Left renal pelvis (tissue), 4 donors: ENCODE results near the gene C17orf75. TPM values are rescaled to one million over a fixed set of nuclear protein-coding genes. Genes with fewer than 3 reads are reported as not detected.

Experiments
- DNase-seq, 4 donors: peaks; one replicate each; pipeline ENCODE4 v3.0.0-alpha.2; 2013; ENCODE audit warnings: low read depth in 4 of 4, low spot score in 3 of 4
- polyA plus RNA-seq, 4 donors: library from polyadenylated mRNA; unstranded; fragments of 120-200 nt; gene quantifications; one replicate each; pipeline ENCODE4 v1.2.1, GENCODE V29; 2013; ENCODE audit not compliant: insufficient read length in 4 of 4

Gene C17orf75
- polyA plus RNA-seq, 4 donors, result 32.3 to 46.0 (median 43.2) TPM

DNA sequence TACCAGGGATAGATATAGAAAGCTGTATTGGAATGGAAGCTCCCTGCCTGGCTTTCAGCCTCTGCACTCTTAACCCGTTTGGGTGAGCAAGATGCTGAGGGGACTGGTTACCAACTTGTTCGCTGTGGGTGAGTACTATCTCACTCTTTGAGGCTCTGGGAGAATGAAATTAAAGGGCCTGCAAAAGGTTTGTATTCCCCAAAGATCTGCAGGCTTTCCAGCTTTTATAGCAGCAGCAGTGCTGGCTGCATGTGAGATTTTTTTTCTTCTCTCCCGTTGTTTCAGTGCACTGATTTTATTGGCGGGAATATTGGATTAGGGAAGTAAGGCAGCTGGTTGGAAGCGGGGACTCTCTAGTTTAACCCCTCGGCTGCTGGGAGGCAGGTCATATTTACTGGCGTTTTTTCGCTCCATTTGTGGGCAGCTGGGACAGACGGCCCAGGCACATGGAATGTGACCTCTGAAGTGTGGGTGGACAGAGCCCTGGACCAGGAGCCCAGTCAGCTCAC lies 30.9 kb downstream of the C17orf75 start:
- DNase-seq, result no peak

GRCh38 chr17:32307658-32308057 lies 34.3 kb downstream of the C17orf75 start:
- DNase-seq, result no peak

GRCh38 chr17:32305049-32305448 lies 36.9 kb downstream of the C17orf75 start:
- no peak for DNase-seq

- DNase-seq, result no peak
Observed at GRCh38 chr17:32303781-32304288, 38.1 kb downstream of the C17orf75 start.

DNA sequence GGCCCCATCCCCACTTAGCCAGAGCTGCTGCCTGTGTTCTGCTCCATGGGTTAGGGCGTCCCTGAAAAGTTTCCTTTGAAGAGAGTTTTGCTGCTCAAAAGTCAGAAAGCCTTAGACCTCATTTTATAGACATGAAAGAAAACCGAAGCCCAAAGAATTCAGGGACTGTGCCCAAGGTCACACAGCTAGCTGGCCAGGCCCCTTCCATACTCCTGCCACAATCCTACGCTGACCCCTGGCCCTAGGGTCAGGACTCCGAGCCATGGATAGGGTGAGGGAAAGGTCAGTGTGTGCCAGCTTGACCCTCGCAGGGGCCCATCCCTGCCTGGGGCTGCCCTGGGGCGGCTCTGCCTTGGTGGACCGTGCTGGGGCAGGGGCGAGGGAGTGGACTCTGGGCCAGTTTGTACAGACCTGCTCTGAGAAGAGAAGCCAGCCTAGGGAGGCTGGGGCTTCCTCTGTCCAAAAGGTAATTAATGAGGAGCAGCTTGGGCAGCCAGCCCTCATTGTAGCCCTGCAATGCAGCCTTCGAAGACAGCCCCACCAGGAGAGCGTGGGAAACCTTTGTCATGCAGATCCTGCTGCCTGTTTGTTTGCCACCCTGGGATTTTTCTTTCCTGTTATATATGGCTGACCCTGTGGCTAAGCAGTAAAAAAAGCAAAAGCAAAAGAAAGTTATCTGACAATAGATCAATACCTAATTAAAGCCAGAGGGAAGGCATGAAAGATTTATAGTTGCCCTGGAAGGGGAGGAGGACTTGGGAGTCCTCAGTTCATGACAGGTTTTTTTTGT lies 38.9 kb downstream of the C17orf75 start:
- DNase-seq, result no peak

DNA sequence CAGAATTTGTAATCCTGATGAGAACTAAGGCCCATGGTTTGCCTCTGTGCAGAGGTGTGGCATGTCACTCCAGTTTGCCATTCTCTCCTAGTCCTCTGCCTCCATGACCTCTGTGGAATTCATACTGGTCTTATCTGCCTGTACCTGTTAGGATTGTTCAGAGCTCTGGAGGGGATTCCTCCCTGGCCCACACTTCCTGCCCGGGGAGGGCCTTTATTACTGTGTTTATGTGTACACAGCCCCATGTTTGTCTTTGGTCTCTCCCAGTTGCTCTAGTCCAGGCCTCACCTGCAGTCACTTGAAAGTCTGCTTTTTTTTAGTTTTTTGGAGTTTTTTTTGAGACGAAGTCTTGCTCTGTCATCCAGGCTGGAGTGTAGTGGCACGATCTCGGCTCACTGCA lies 39.9 kb downstream of the C17orf75 start:
- no peak for DNase-seq

GRCh38 chr17:32299580-32300164 lies 42.3 kb downstream of the C17orf75 start:
- no peak for DNase-seq

GRCh38 chr17:32298721-32299579 lies 43.0 kb downstream of the C17orf75 start:
- no peak for DNase-seq

GRCh38 chr17:32298298-32298697 lies 43.7 kb downstream of the C17orf75 start:
- no peak for DNase-seq

DNA sequence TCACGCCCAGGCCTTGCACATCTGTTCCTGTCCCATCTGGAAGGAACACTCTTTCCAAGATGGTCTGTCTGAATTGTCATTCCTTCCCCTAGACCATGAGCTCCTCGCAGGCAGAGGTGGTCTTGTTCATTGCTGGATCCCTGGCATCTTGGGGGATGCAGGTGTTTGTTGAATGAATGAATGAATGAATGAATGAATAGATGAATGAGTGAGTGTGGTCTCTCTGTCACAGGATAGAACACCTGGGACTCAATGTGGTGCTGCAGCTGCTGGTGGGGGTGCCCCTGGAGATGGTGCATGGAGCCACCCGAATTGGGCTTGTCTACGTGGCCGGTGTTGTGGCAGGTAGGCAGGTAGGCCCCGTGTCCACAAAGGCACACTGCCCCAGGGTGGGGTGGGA lies 44.1 kb downstream of the C17orf75 start:
- no peak for DNase-seq

DNA sequence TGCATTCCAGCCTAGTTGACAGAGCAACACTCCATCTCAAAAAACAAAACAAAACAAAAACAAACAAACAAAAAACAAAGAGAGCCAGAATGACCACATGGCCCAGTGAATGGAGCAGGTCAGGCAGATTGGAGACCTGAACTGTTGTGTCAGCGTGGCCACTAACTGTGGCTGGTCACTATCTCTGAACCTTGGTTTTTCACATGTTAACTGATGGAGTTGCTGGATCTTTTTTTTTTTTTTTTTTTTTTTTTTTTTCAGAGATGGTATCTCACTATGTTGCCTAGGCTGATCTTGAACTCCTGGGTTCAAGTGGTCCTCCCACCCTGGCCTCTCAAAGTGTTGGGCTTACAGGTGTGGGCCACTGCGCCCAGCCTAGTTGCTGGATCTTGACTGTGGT lies 44.5 kb downstream of the C17orf75 start:
- DNase-seq, result no peak

DNA sequence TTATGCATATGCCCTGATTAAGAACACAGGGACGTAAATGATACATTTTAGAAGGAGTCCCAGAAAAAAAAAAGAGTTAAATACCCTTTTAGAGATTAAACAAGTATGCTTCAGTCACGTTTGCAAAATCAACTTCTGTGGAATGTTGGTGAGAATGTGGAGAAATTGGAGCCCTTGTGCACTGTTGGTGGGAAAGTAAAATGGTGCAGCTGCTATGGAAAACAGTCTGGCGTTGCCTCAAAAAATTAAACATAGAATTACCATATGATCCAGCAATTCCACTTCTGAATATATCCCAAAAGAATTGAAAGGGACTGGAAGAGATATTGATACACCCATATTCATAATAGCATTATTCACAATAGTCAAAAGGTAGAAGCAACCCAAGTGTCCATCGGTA lies 49.9 kb downstream of the C17orf75 start:
- DNase-seq, result no peak

DNA sequence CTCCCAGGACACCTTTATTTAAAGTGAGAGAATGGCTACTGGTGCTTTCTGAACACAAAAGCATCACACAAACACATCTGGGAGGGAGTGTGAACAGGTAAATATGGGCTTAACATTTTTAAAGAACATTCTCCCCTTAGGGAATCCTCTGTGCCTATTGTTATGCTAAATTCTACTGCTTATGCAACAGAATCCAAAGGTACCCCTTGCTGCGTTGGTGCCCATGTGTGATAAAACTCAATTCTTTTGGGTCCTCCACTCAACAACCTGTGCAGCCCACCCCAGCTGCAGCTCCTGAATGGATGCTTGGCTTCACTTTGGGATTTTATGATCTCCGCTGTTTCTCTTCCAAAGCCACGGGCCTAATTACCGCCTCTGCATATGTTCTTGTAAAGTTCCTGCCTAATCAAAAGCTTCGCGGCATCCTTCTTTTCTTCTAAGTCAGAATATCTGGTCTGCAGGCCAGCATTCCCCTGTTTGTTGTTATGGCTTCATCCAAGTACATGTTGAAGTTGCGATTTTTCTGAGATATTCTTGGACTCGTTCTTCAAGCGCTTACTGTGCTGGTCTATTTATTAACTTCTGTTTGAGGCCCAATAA lies 52.4 kb downstream of the C17orf75 start:
- DNase-seq, result no peak

- no peak for DNase-seq
Observed at GRCh38 chr17:32288615-32289014, 53.4 kb downstream of the C17orf75 start.

- no peak for DNase-seq
Observed at GRCh38 chr17:32287804-32288511, 54.0 kb downstream of the C17orf75 start.

GRCh38 chr17:32286518-32286900 lies 55.5 kb downstream of the C17orf75 start:
- no peak for DNase-seq

- DNase-seq, result no peak
Observed at GRCh38 chr17:32285746-32286517, 56.0 kb downstream of the C17orf75 start.

GRCh38 chr17:32285306-32285705 lies 56.7 kb downstream of the C17orf75 start:
- DNase-seq, result no peak

- DNase-seq, result no peak
Observed at GRCh38 chr17:32283745-32284201, 58.2 kb downstream of the C17orf75 start.
